SK-N-SH (cell line): ENCODE measurements around the gene OLFML2A. TPM values are rescaled to one million over a fixed set of nuclear protein-coding genes. Genes with fewer than 3 reads are reported as not detected.

Source experiments
- CTCF ChIA-PET: fragments of 300-600, 350-600 bp; formaldehyde crosslinking; extraction: SDS; loops from one replicate; lab custom pipeline; 2021; lab: Yijun Ruan, JAX
- POLR2A ChIA-PET: fragments of 350-600 bp; sonication (Branson Sonifier 250); formaldehyde crosslinking; extraction: SDS; loops from one replicate; lab custom pipeline; 2020; ENCODE audit warnings: antibody characterized with exemption, inconsistent platforms; lab: Yijun Ruan, JAX
- DNase-seq: peaks from one replicate; pipeline ENCODE4 v3.0.0; 2012
- H2AFZ ChIP-seq: fragments of 200-600 bp; sonication (generic); 2 replicates; pipeline ENCODE4 v1.8.1; 2016; ENCODE audit warnings: antibody characterized with exemption, mild to moderate bottlenecking, low read depth
- H3F3A ChIP-seq: fragments of 200-600 bp; sonication (generic); replicated peaks from 2 replicates; pipeline ENCODE3; 2016; ENCODE audit warnings: antibody characterized with exemption, mild to moderate bottlenecking; ENCODE audit not compliant: insufficient read depth
- H3K27ac ChIP-seq, 2 experiments: fragments of 200-500 bp in 1 of 2; fragments of 200-600 bp in 1 of 2; sonication (Bioruptor generic) in 1 of 2; sonication (generic), shearing (Covaris generic) in 1 of 2; 2 replicates each; pipeline versions ENCODE4 v1.5.1 to v1.6.1; 2014 to 2016; ENCODE audit warnings: low read depth in 2 of 2, inconsistent platforms in 1 of 2, low read length in 1 of 2, mild to moderate bottlenecking in 1 of 2, mixed read lengths in 1 of 2
- H3K27me3 ChIP-seq: fragments of 200-600 bp; sonication (generic), shearing (Covaris generic); 2 replicates; pipeline ENCODE4 v1.6.1; 2016; ENCODE audit warnings: mixed run types; ENCODE audit not compliant: insufficient read depth
- H3K36me3 ChIP-seq, 2 experiments: fragments of 200-500 bp in 1 of 2; fragments of 200-600 bp in 1 of 2; sonication (Bioruptor generic) in 1 of 2; sonication (generic) in 1 of 2; replicated peaks in 1 of 2; 2 replicates each; pipeline versions ENCODE3 to v1.5.1; 2014 to 2016; ENCODE audit warnings: low read length in 1 of 2, mild to moderate bottlenecking in 1 of 2; ENCODE audit not compliant: insufficient read depth in 2 of 2, control insufficient read depth in 1 of 2
- H3K4me1 ChIP-seq, 2 experiments: fragments of 200-500 bp in 1 of 2; fragments of 200-600 bp in 1 of 2; sonication (Bioruptor generic) in 1 of 2; sonication (generic), shearing (Covaris generic) in 1 of 2; 2 replicates each; pipeline versions ENCODE4 v1.5.1 to v1.6.1; 2014 to 2016; ENCODE audit warnings: low read depth in 1 of 2, low read length in 1 of 2, mixed run types in 1 of 2; ENCODE audit not compliant: insufficient read depth in 2 of 2, control insufficient read depth in 1 of 2
- H3K4me2 ChIP-seq: fragments of 200-600 bp; sonication (generic), shearing (Covaris generic); 2 replicates; pipeline ENCODE4 v1.6.1; 2017; ENCODE audit warnings: mixed run types
- H3K4me3 ChIP-seq, 2 experiments: fragments of 200-500 bp in 1 of 2; fragments of 200-600 bp in 1 of 2; sonication (Bioruptor generic) in 1 of 2; sonication (generic), shearing (Covaris generic) in 1 of 2; 2 replicates each; pipeline versions ENCODE4 v1.5.1 to v1.8.1; 2014 to 2016; ENCODE audit warnings: low read depth in 2 of 2, inconsistent platforms in 1 of 2, low read length in 1 of 2, mild to moderate bottlenecking in 1 of 2, mixed read lengths in 1 of 2, moderate library complexity in 1 of 2
- H3K79me2 ChIP-seq: fragments of 200-600 bp; sonication (generic); 2 replicates; pipeline ENCODE4 v1.8.1; 2017; ENCODE audit warnings: mild to moderate bottlenecking; ENCODE audit not compliant: insufficient read depth
- H3K9ac ChIP-seq: fragments of 200-600 bp; sonication (generic); 2 replicates; pipeline ENCODE4 v1.6.1; 2017; ENCODE audit warnings: mixed run types
- H3K9me2 ChIP-seq: fragments of 200-600 bp; sonication (generic); 2 replicates; pipeline ENCODE4 v1.6.1; 2017; ENCODE audit warnings: mixed run types
- H3K9me3 ChIP-seq: fragments of 200-600 bp; sonication (generic); 2 replicates; pipeline ENCODE4 v1.6.1; 2017; ENCODE audit warnings: mixed run types, mild to moderate bottlenecking, moderate library complexity
- H4K20me1 ChIP-seq: fragments of 200-600 bp; sonication (generic); 2 replicates; pipeline ENCODE4 v1.6.1; 2017; ENCODE audit warnings: mild to moderate bottlenecking, mixed run types; ENCODE audit not compliant: insufficient read depth
- CHD2 ChIP-seq: fragments of 150-350 bp; IDR thresholded peaks from 2 replicates; pipeline ENCODE4 v1.6.1; 2018; ENCODE audit warnings: low read length; ENCODE audit not compliant: partially characterized antibody
- CTCF ChIP-seq: fragments of 200-600 bp; sonication (generic); IDR thresholded peaks from 2 replicates; pipeline ENCODE4 v1.6.1; 2017; ENCODE audit warnings: antibody characterized with exemption, mild to moderate bottlenecking, moderate library complexity
- ELF1 ChIP-seq: IDR thresholded peaks from 2 replicates; pipeline ENCODE4 v1.4.0; 2012
- FOXM1 ChIP-seq: IDR thresholded peaks from 2 replicates; pipeline ENCODE4 v1.4.0; 2012; ENCODE audit warnings: low read depth, mild to moderate bottlenecking
- JUND ChIP-seq: IDR thresholded peaks from 2 replicates; pipeline ENCODE4 v1.4.0; 2012
- PBX3 ChIP-seq: IDR thresholded peaks from 2 replicates; pipeline ENCODE4; 2012
- SMC3 ChIP-seq: IDR thresholded peaks from 2 replicates; pipeline ENCODE4 v1.6.1; 2012; ENCODE audit warnings: low read depth, low read length, improper control_type of control experiment
- TAF1 ChIP-seq: IDR thresholded peaks from 2 replicates; pipeline ENCODE4 v1.6.1; 2012; ENCODE audit warnings: low read depth, mild to moderate bottlenecking, low read length, moderate library complexity, borderline replicate concordance
- TCF12 ChIP-seq: IDR thresholded peaks from 2 replicates; pipeline ENCODE4 v1.4.0; 2012
- YY1 ChIP-seq: IDR thresholded peaks from 2 replicates; pipeline ENCODE4 v1.4.0; 2012; ENCODE audit warnings: low read depth, mild to moderate bottlenecking
- ZBTB33 ChIP-seq: IDR thresholded peaks from 2 replicates; pipeline ENCODE4 v1.4.0; 2012; ENCODE audit warnings: low read depth, borderline replicate concordance
- whole genome bisulfite sequencing: methylation state at CpG from one replicate; pipeline ENCODE4 v1.1.6; 2017; ENCODE audit warnings: low lambda C conversion rate; 5-methylcytosine and 5-hydroxymethylcytosine counted together
- polyA plus RNA-seq, 3 experiments: library from polyadenylated mRNA; depleted of rRNA; stranded (reverse); fragments of >200 nt; gene quantifications; 2 replicates each; pipeline ENCODE4 v1.2.3, GENCODE V29; 2012

Gene OLFML2A
- polyA plus RNA-seq, 1 of the 3 experiments (the other 2 are of a cell fraction): 7.7 TPM

GRCh38 chr9:124768750-124769548 lies 8.0 kb upstream of the OLFML2A start:
- CTCF ChIA-PET: interaction anchor here (1.0 to 16.2 kb wide), 6 partner anchors 16 to 161 kb away, joined by 3 to 1436 read pairs (median 4); partner anchors contain the start of genes ARPC5L, RPL35 and WDR38
- WGBS: 62% methylated on average over 11 of the region's 11 CpGs
- Histone ChIP-seq H3F3A (peaks cover 21% of the 10 kb centered on the region), H3K27me3 (no peaks in the 10 kb centered on the region), H2AFZ (peak overlapping the region; percentile 53; the same call in 1 of the 2 replicates), H3K36me3 (no peaks in the 10 kb centered on the region), H3K9me3 (no peaks in the 10 kb centered on the region), H3K4me3 (peak overlapping the region; percentile 75 to 92), H3K27ac (no peak overlapping the region), H3K4me1 (peaks cover 8 to 16% of the 10 kb centered on the region in 2 experiments; a peak in 3 of 4 replicates), H3K9ac (peak overlapping the region; percentile 63), H3K79me2 (peaks cover 44% of the 10 kb centered on the region), H3K9me2 (no peaks in the 10 kb centered on the region), H4K20me1 (peaks cover 24% of the 10 kb centered on the region; the same call in 1 of the 2 replicates), H3K4me2 (peak overlapping the region; percentile 97)
- DNase-seq: no peak
- TF ChIP-seq ELF1 (no peak), FOXM1 (no peak), SMC3 (no peak), YY1 (no peak), TCF12 (no peak), CTCF (no peak), TAF1 (no peak), PBX3 (no peak), CHD2 (no peak), ZBTB33 (no peak), JUND (no peak)
- POLR2A ChIA-PET: interaction anchor here (1.4 kb wide), 1 partner anchor 92 kb away, joined by 7 read pairs; no protein-coding TSS in a partner anchor
